HL-60 (cell line): Measurements from ENCODE around the gene RAD18.

Experiments used
- GABPA ChIP-seq: IDR thresholded peaks from 2 replicates; pipeline ENCODE4 v1.6.1; 2012; ENCODE audit warnings: low read depth
- POLR2AphosphoS5 ChIP-seq: IDR thresholded peaks from 2 replicates; pipeline ENCODE4 v1.6.1; 2012; ENCODE audit warnings: low read depth
- SPI1 ChIP-seq: IDR thresholded peaks from 2 replicates; pipeline ENCODE4 v1.6.1; 2012; ENCODE audit warnings: low read depth, mild to moderate bottlenecking, borderline replicate concordance
- TF ChIP-seq, protein P1 (sequence below): IDR thresholded peaks from one replicate; pipeline ENCODE4 v1.5.1; 2011; ENCODE audit warnings: low read length, control low read depth, inconsistent platforms; ENCODE audit not compliant: insufficient read depth
- TF ChIP-seq, protein P2 (sequence below): IDR thresholded peaks from 2 replicates; pipeline ENCODE4 v1.6.1; 2012; ENCODE audit warnings: low read depth; ENCODE audit not compliant: insufficient replicate concordance

DNA sequence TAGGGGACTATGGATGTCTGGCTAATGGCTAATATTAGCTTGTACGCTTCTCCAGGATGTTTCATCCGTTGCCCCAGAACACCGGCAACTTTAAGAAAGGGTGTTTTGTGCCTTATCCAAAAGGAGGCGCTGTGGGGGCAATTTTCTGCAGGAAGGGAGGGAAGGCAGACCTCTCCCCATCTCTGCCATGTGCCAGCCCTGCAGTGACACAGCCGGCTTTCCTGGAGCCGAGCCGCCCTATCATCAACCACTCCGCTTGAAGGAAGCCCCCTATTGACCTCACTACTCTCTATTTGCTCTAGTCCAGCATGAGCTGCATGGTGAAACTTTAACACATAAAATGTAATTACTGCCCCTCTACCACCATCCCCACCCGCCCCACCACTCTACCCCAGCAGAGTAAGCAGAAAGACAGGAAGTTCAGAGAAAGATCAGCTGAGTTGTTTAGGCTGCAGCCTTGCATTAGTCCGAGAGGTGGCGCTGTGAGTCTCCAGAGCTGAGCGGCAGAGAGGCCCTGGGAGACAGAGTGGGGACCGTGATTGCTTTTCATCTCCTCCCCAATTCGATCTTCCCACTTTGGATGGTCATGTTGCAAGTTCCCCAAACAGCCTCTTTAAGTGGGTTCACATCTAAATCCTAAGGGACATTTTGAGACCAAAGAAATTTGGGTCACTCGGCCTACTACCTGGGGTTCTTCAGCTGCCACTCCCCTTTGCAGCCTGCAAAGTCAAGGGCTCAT, 24.5 kb upstream of the RAD18 start:
- TF ChIP-seq, protein P1, sequence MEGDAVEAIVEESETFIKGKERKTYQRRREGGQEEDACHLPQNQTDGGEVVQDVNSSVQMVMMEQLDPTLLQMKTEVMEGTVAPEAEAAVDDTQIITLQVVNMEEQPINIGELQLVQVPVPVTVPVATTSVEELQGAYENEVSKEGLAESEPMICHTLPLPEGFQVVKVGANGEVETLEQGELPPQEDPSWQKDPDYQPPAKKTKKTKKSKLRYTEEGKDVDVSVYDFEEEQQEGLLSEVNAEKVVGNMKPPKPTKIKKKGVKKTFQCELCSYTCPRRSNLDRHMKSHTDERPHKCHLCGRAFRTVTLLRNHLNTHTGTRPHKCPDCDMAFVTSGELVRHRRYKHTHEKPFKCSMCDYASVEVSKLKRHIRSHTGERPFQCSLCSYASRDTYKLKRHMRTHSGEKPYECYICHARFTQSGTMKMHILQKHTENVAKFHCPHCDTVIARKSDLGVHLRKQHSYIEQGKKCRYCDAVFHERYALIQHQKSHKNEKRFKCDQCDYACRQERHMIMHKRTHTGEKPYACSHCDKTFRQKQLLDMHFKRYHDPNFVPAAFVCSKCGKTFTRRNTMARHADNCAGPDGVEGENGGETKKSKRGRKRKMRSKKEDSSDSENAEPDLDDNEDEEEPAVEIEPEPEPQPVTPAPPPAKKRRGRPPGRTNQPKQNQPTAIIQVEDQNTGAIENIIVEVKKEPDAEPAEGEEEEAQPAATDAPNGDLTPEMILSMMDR, result peak; percentile 69
- TF ChIP-seq POLR2AphosphoS5, result no peak
- TF ChIP-seq, protein P2, sequence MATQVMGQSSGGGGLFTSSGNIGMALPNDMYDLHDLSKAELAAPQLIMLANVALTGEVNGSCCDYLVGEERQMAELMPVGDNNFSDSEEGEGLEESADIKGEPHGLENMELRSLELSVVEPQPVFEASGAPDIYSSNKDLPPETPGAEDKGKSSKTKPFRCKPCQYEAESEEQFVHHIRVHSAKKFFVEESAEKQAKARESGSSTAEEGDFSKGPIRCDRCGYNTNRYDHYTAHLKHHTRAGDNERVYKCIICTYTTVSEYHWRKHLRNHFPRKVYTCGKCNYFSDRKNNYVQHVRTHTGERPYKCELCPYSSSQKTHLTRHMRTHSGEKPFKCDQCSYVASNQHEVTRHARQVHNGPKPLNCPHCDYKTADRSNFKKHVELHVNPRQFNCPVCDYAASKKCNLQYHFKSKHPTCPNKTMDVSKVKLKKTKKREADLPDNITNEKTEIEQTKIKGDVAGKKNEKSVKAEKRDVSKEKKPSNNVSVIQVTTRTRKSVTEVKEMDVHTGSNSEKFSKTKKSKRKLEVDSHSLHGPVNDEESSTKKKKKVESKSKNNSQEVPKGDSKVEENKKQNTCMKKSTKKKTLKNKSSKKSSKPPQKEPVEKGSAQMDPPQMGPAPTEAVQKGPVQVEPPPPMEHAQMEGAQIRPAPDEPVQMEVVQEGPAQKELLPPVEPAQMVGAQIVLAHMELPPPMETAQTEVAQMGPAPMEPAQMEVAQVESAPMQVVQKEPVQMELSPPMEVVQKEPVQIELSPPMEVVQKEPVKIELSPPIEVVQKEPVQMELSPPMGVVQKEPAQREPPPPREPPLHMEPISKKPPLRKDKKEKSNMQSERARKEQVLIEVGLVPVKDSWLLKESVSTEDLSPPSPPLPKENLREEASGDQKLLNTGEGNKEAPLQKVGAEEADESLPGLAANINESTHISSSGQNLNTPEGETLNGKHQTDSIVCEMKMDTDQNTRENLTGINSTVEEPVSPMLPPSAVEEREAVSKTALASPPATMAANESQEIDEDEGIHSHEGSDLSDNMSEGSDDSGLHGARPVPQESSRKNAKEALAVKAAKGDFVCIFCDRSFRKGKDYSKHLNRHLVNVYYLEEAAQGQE, result no peak
- no peak for TF ChIP-seq GABPA
- no peak for TF ChIP-seq SPI1
